ENCODE results near the gene ABCB6. TPM values are rescaled to one million over a fixed set of nuclear protein-coding genes. Genes with fewer than 3 reads are reported as not detected.

Gene ABCB6
- total and polyA plus RNA-seq, 10 of the 15 experiments (the other 5 are each of a cell fraction or from before 2014, with no cell fraction given) = 2.3 to 22.1 (median 13.8) TPM

- TF ChIP-seq ZNF217 (IDR thresholded peaks at IDR 0.05) = 0 out of 2 replicates have a peak, but pooled peaks have one; percentile 68
- peak; percentile 40; the same call in 1 of the 2 replicates for TF ChIP-seq TCF12 (IDR thresholded peaks at IDR 0.05; ENCODE audit: low read depth, low read length)
- no peak for TF ChIP-seq MTA3 (IDR thresholded peaks at IDR 0.05; ENCODE audit: borderline replicate concordance, low read length)
- TF ChIP-seq SREBF1 (IDR thresholded peaks at IDR 0.05; ENCODE audit: low read length) = no peak
- peak; percentile 31 for TF ChIP-seq KLF5 (IDR thresholded peaks at IDR 0.05; ENCODE audit: partially characterized antibody)
- 0 out of 2 replicates have a peak, but pooled peaks have one; percentile 10 for TF ChIP-seq JUND (IDR thresholded peaks at IDR 0.05; ENCODE audit: low read depth, low read length)
- peak; percentile 92; the same call in 2 of the 3 replicates for TF ChIP-seq POU2F2 (IDR thresholded peaks at IDR 0.05; ENCODE audit: borderline replicate concordance, low read depth, low read length)
- TF ChIP-seq BHLHE40 (IDR thresholded peaks at IDR 0.05; ENCODE audit: borderline replicate concordance in 1 of 2, low read depth in 2 of 2, low read length in 1 of 2) = 0 out of 4 replicates have a peak, but pooled peaks of 1 of the 2 experiments have one; percentile 3
- 0 out of 2 replicates have a peak, but pooled peaks have one; percentile 16 for TF ChIP-seq ZNF207 (IDR thresholded peaks at IDR 0.05; ENCODE audit: borderline replicate concordance)
- peak; percentile 87 for TF ChIP-seq TCF3 (IDR thresholded peaks at IDR 0.05; ENCODE audit: borderline replicate concordance, insufficient read depth, low read depth, low read length)
- peak; percentile 91 for TF ChIP-seq TAF1 (IDR thresholded peaks at IDR 0.05; ENCODE audit: borderline replicate concordance, low read depth, low read length)
- 0 out of 2 replicates have a peak, but pooled peaks have one; percentile 16 for TF ChIP-seq CHD2 (IDR thresholded peaks at IDR 0.05; ENCODE audit: borderline replicate concordance, low read depth, low read length)
- 0 out of 2 replicates have a peak, but pooled peaks have one; percentile 36 for TF ChIP-seq BACH1 (IDR thresholded peaks at IDR 0.05; ENCODE audit: borderline replicate concordance)
- peak; percentile 97 for TF ChIP-seq POLR2A (IDR thresholded peaks at IDR 0.05; ENCODE audit: low read depth, low read length)
- no peak for TF ChIP-seq RCOR1 (conservative IDR thresholded peaks at IDR 0.05; ENCODE audit: low read depth, low read length)
- TF ChIP-seq IKZF2 (IDR thresholded peaks at IDR 0.05) = no peak
- TF ChIP-seq MEF2B (IDR thresholded peaks at IDR 0.05; ENCODE audit: partially characterized antibody, poor library complexity, severe bottlenecking) = peak; percentile 86
- no peak for TF ChIP-seq SMC3 (IDR thresholded peaks at IDR 0.05; ENCODE audit: borderline replicate concordance, low read length)
- peak; percentile 43 for TF ChIP-seq NR2F1 (conservative IDR thresholded peaks at IDR 0.05)
- TF ChIP-seq POLR2AphosphoS5 (IDR thresholded peaks at IDR 0.05; ENCODE audit: low read length) = peak; percentile 98
- 0 out of 4 replicates have a peak, but pooled peaks of 1 of the 2 experiments have one; percentile 6 for TF ChIP-seq SRF (IDR thresholded peaks at IDR 0.05; ENCODE audit: low read depth in 2 of 2, low read length in 2 of 2)
- TF ChIP-seq CHD1 (IDR thresholded peaks at IDR 0.05; ENCODE audit: low read depth, low read length) = peak; percentile 38; the same call in 1 of the 2 replicates
- TF ChIP-seq NBN (IDR thresholded peaks at IDR 0.05) = 0 out of 2 replicates have a peak, but pooled peaks have one; percentile 34
- TF ChIP-seq CEBPB (IDR thresholded peaks at IDR 0.05; ENCODE audit: borderline replicate concordance in 1 of 2, low read depth in 2 of 2, low read length in 2 of 2) = no peak
- TF ChIP-seq SIN3A (IDR thresholded peaks at IDR 0.05; ENCODE audit: low read depth, low read length) = peak; percentile 13; the same call in 1 of the 2 replicates
- peak; percentile 90 for TF ChIP-seq PML (IDR thresholded peaks at IDR 0.05; ENCODE audit: low read length)
- peak; percentile 98 for TF ChIP-seq POLR2AphosphoS2 (IDR thresholded peaks at IDR 0.05; ENCODE audit: low read depth, low read length)
- TF ChIP-seq SMAD5 (IDR thresholded peaks at IDR 0.05; ENCODE audit: low read depth) = peak; percentile 77
- TF ChIP-seq MXI1 (IDR thresholded peaks at IDR 0.05; ENCODE audit: low read depth, low read length) = peak; percentile 80; the same call in 1 of the 2 replicates
- TF ChIP-seq NKRF (conservative IDR thresholded peaks at IDR 0.05) = peak; percentile 68
- TF ChIP-seq GATAD2B (conservative IDR thresholded peaks at IDR 0.05; ENCODE audit: low read depth) = peak; percentile 68
- no peak for TF ChIP-seq JUNB (IDR thresholded peaks at IDR 0.05)
Observed at GRCh38 chr2:219253753-219254589, 35.2 kb upstream of the ABCB6 start, which contains the start of gene TUBA4A (continued).

Data from GM12878 (cell line).